Measurements from ENCODE around the gene GLT8D2. TPM values are rescaled to one million over a fixed set of nuclear protein-coding genes. Genes with fewer than 3 reads are reported as not detected.

GLT8D2 gene
- total and polyA plus RNA-seq, 2 of the 13 experiments (the other 11 are each of a cell fraction or from before 2014, with no cell fraction given), result not detected

DNA sequence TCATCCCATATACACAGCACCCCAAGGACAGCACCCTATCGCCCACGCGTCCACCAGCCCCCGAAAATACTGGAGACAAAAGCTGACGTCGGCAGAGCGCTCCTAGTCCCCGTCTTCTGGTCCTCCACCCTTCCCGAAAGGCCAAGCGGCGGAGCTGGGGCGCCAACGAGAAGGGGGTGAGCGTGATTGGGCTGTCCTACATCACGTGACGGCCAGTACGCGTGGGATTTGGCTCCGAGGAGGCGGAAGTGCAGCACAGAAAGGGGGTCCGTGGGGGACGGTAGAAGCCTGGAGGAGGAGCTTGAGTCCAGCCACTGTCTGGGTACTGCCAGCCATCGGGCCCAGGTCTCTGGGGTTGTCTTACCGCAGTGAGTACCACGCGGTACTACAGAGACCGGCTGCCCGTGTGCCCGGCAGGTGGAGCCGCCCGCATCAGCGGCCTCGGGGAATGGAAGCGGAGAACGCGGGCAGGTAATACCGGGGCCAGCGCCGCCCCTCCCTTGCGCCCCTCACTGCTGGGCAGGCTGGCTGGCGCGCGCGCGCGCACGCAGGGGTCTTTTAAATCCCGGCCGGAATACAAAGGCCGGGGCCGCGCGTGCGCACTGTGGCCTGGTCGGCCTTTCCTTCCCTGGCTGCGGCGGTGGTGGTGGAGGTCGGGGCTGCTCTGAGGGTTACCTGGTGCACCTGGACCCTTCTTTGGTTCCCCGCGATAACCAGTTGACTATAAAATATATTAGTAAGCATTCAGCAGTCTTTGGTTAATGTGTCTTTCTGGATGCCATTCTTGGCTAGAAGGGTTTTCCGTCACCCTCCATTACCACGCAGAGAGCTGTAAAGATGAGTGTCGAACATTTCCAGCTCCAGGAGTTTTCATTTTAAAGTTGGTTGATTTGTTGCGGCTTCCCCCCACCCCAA, 84.1 kb downstream of the GLT8D2 start, which contains the start of gene TDG (continued):
- TF ChIP-seq ZKSCAN8 (CRISPR knock-in tag; IDR thresholded peaks at IDR 0.05; ENCODE audit: borderline replicate concordance) (peak; percentile 62; the same call in 1 of the 2 replicates), CBX1 (IDR thresholded peaks at IDR 0.05; ENCODE audit: low read depth) (peak; percentile 30), HNRNPH1 (optimal IDR thresholded peaks at IDR 0.05; ENCODE audit: low read depth, low read length) (peak; percentile 31), ELF1 (CRISPR knock-in tag; IDR thresholded peaks at IDR 0.05) (peak; percentile 97), ZNF329 (CRISPR knock-in tag; IDR thresholded peaks at IDR 0.05; ENCODE audit: low read depth) (0 out of 2 replicates have a peak, but pooled peaks have one; percentile 19), AGO2 (optimal IDR thresholded peaks at IDR 0.05; ENCODE audit: low read depth, low read length) (peak; percentile 81), NFE2L1 (CRISPR knock-in tag; IDR thresholded peaks at IDR 0.05; ENCODE audit: borderline replicate concordance) (no peak), ZNF614 (CRISPR knock-in tag; IDR thresholded peaks at IDR 0.05; ENCODE audit: borderline replicate concordance) (0 out of 2 replicates have a peak, but pooled peaks have one; percentile 53), MATR3 (CRISPR knock-in tag; IDR thresholded peaks at IDR 0.05) (no peak), ZNF432 (CRISPR knock-in tag; IDR thresholded peaks at IDR 0.05; ENCODE audit: borderline replicate concordance) (no peak), ZSCAN21 (CRISPR knock-in tag; IDR thresholded peaks at IDR 0.05; ENCODE audit: borderline replicate concordance) (peak; percentile 76; the same call in 1 of the 2 replicates), ZNF841 (CRISPR knock-in tag; IDR thresholded peaks at IDR 0.05; ENCODE audit: borderline replicate concordance) (no peak), ZNF10 (CRISPR knock-in tag; IDR thresholded peaks at IDR 0.05; ENCODE audit: borderline replicate concordance, low read depth) (no peak), EP300 (IDR thresholded peaks at IDR 0.05; ENCODE audit: low read depth in 2 of 2, low read length in 2 of 2) (no peak), EP300 (CRISPR knock-in tag; IDR thresholded peaks at IDR 0.05; ENCODE audit: borderline replicate concordance) (no peak), ZSCAN25 (CRISPR knock-in tag; IDR thresholded peaks at IDR 0.05) (peak; percentile 78), ZNF556 (CRISPR knock-in tag; IDR thresholded peaks at IDR 0.05; ENCODE audit: borderline replicate concordance) (peak; percentile 82; the same call in 1 of the 2 replicates), MXD4 (CRISPR knock-in tag; IDR thresholded peaks at IDR 0.05) (peak; percentile 87), NFIC (IDR thresholded peaks at IDR 0.05; ENCODE audit: low read length) (no peak)
- TF ChIP-seq, protein P1, sequence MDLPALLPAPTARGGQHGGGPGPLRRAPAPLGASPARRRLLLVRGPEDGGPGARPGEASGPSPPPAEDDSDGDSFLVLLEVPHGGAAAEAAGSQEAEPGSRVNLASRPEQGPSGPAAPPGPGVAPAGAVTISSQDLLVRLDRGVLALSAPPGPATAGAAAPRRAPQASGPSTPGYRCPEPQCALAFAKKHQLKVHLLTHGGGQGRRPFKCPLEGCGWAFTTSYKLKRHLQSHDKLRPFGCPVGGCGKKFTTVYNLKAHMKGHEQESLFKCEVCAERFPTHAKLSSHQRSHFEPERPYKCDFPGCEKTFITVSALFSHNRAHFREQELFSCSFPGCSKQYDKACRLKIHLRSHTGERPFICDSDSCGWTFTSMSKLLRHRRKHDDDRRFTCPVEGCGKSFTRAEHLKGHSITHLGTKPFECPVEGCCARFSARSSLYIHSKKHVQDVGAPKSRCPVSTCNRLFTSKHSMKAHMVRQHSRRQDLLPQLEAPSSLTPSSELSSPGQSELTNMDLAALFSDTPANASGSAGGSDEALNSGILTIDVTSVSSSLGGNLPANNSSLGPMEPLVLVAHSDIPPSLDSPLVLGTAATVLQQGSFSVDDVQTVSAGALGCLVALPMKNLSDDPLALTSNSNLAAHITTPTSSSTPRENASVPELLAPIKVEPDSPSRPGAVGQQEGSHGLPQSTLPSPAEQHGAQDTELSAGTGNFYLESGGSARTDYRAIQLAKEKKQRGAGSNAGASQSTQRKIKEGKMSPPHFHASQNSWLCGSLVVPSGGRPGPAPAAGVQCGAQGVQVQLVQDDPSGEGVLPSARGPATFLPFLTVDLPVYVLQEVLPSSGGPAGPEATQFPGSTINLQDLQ (CRISPR knock-in tag; IDR thresholded peaks at IDR 0.05), result no peak
- TF ChIP-seq, protein P2, sequence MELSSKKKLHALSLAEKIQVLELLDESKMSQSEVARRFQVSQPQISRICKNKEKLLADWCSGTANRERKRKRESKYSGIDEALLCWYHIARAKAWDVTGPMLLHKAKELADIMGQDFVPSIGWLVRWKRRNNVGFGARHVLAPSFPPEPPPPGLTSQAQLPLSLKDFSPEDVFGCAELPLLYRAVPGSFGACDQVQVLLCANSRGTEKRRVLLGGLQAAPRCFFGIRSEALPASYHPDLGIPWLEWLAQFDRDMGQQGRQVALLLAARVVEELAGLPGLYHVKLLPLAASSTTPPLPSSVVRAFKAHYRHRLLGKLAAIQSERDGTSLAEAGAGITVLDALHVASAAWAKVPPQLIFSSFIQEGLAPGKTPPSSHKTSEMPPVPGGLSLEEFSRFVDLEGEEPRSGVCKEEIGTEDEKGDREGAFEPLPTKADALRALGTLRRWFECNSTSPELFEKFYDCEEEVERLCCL (CRISPR knock-in tag; IDR thresholded peaks at IDR 0.05; ENCODE audit: borderline replicate concordance), result no peak
- TF ChIP-seq, protein P3, sequence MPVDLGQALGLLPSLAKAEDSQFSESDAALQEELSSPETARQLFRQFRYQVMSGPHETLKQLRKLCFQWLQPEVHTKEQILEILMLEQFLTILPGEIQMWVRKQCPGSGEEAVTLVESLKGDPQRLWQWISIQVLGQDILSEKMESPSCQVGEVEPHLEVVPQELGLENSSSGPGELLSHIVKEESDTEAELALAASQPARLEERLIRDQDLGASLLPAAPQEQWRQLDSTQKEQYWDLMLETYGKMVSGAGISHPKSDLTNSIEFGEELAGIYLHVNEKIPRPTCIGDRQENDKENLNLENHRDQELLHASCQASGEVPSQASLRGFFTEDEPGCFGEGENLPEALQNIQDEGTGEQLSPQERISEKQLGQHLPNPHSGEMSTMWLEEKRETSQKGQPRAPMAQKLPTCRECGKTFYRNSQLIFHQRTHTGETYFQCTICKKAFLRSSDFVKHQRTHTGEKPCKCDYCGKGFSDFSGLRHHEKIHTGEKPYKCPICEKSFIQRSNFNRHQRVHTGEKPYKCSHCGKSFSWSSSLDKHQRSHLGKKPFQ (CRISPR knock-in tag; IDR thresholded peaks at IDR 0.05; ENCODE audit: insufficient replicate concordance), result peak; percentile 8
- TF ChIP-seq, protein P4, sequence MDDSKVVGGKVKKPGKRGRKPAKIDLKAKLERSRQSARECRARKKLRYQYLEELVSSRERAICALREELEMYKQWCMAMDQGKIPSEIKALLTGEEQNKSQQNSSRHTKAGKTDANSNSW (CRISPR knock-in tag; IDR thresholded peaks at IDR 0.05; ENCODE audit: borderline replicate concordance), result peak; percentile 87; the same call in 1 of the 2 replicates
